Measurements from ENCODE around the gene ACAP3. TPM values are rescaled to one million over a fixed set of nuclear protein-coding genes. Genes with fewer than 3 reads are reported as not detected.

ACAP3 gene
- total RNA-seq, 1 experiment from 2014 or later, result 67.6 TPM

GRCh38 chr1:1342584-1343115, 34.9 kb upstream of the ACAP3 start:
- no TSS peak for BruUV-seq (replicated peaks)
- intact Hi-C loops (cut with micrococcal nuclease; ENCODE audit: unreplicated experiment), result no loop called here
- no peak for DNase-seq (ENCODE audit: low spot score)
- Histone ChIP-seq H3K27ac (ENCODE audit: low read depth, low read length, poor library complexity, severe bottlenecking) (no peak overlapping the region), H3K9me3 (ENCODE audit: low read depth, low read length, poor library complexity, severe bottlenecking) (no peaks in the 10 kb centered on the region), H3K36me3 (ENCODE audit: insufficient read depth, low read length, poor library complexity, severe bottlenecking) (peaks cover 6% of the 10 kb centered on the region), H3K4me3 (ENCODE audit: low read depth, low read length, poor library complexity, severe bottlenecking) (no peak overlapping the region), H3K4me1 (ENCODE audit: insufficient read depth, low read length, poor library complexity, severe bottlenecking) (peaks cover 2% of the 10 kb centered on the region), H3K27me3 (replicated peaks; ENCODE audit: insufficient read depth, low read depth, low read length, poor library complexity) (no peaks in the 10 kb centered on the region)
- ChIA-PET POLR2A (ENCODE audit: low non-redundant PET) (no interaction called here), CTCF (no interaction called here)
- TF ChIP-seq EZH2 (IDR thresholded peaks at IDR 0.05; ENCODE audit: borderline replicate concordance, low read depth, low read length, poor library complexity, severe bottlenecking) (no peak), CTCF (conservative IDR thresholded peaks at IDR 0.05; ENCODE audit: low read depth, low read length) (no peak)

- Histone ChIP-seq H3K9me3 (ENCODE audit: low read depth, low read length, poor library complexity, severe bottlenecking) (no peaks in the 10 kb centered on the region), H3K27me3 (replicated peaks; ENCODE audit: insufficient read depth, low read depth, low read length, poor library complexity) (no peaks in the 10 kb centered on the region), H3K4me1 (ENCODE audit: insufficient read depth, low read length, poor library complexity, severe bottlenecking) (no peaks in the 10 kb centered on the region), H3K36me3 (ENCODE audit: insufficient read depth, low read length, poor library complexity, severe bottlenecking) (peaks cover 9% of the 10 kb centered on the region), H3K27ac (ENCODE audit: low read depth, low read length, poor library complexity, severe bottlenecking) (no peak overlapping the region), H3K4me3 (ENCODE audit: low read depth, low read length, poor library complexity, severe bottlenecking) (no peak overlapping the region)
- ChIA-PET CTCF (no interaction called here), POLR2A (ENCODE audit: low non-redundant PET) (no interaction called here)
- intact Hi-C loops (cut with micrococcal nuclease; ENCODE audit: unreplicated experiment), result no loop called here
- no peak for DNase-seq (ENCODE audit: low spot score)
- no TSS peak for BruUV-seq (replicated peaks)
- TF ChIP-seq EZH2 (IDR thresholded peaks at IDR 0.05; ENCODE audit: borderline replicate concordance, low read depth, low read length, poor library complexity, severe bottlenecking) (no peak), CTCF (conservative IDR thresholded peaks at IDR 0.05; ENCODE audit: low read depth, low read length) (no peak)
Observed at GRCh38 chr1:1342061-1342562, 34.4 kb upstream of the ACAP3 start.

GRCh38 chr1:1341549-1342021, 33.9 kb upstream of the ACAP3 start:
- BruUV-seq (replicated peaks), result no TSS peak
- no peak overlapping the region for H3K4me3 ChIP-seq (ENCODE audit: low read depth, low read length, poor library complexity, severe bottlenecking)
- peaks cover 9% of the 10 kb centered on the region for H3K36me3 ChIP-seq (ENCODE audit: insufficient read depth, low read length, poor library complexity, severe bottlenecking)
- CTCF ChIA-PET, result no interaction called here
- H3K4me1 ChIP-seq (ENCODE audit: insufficient read depth, low read length, poor library complexity, severe bottlenecking), result no peaks in the 10 kb centered on the region
- no peaks in the 10 kb centered on the region for H3K9me3 ChIP-seq (ENCODE audit: low read depth, low read length, poor library complexity, severe bottlenecking)
- H3K27ac ChIP-seq (ENCODE audit: low read depth, low read length, poor library complexity, severe bottlenecking), result no peak overlapping the region
- TF ChIP-seq EZH2 (IDR thresholded peaks at IDR 0.05; ENCODE audit: borderline replicate concordance, low read depth, low read length, poor library complexity, severe bottlenecking) (no peak), CTCF (conservative IDR thresholded peaks at IDR 0.05; ENCODE audit: low read depth, low read length) (no peak)
- POLR2A ChIA-PET (ENCODE audit: low non-redundant PET), result no interaction called here
- no peaks in the 10 kb centered on the region for H3K27me3 ChIP-seq (replicated peaks; ENCODE audit: insufficient read depth, low read depth, low read length, poor library complexity)
- intact Hi-C loops (cut with micrococcal nuclease; ENCODE audit: unreplicated experiment), result no loop called here
- no peak for DNase-seq (ENCODE audit: low spot score)
